Right atrium auricular region (tissue), 2 donors: ENCODE data around the gene PROM2. TPM values are rescaled to one million over a fixed set of nuclear protein-coding genes. Genes with fewer than 3 reads are reported as not detected.

Experiments
- DNase-seq: peaks from one replicate; pipeline ENCODE4 v3.0.0-alpha.2; 2019; ENCODE audit warnings: low spot score
- H3K27ac ChIP-seq, 2 donors: fragments of 200-600 bp; sonication (generic); 1 replicate in 1 of 2; 2 replicates in 1 of 2; pipeline ENCODE4 v1.5.1; 2016 to 2019
- H3K27me3 ChIP-seq, 2 donors: fragments of 200-600 bp; sonication (generic); one replicate each; pipeline versions ENCODE4 v1.5.1 to v1.6.0; 2017 to 2019
- H3K36me3 ChIP-seq: fragments of 200-600 bp; sonication (generic); one replicate; pipeline ENCODE4 v1.5.1; 2016
- H3K4me1 ChIP-seq, 2 donors: fragments of 200-600 bp; sonication (generic); one replicate each; pipeline versions ENCODE4 v1.5.1 to v1.6.0; 2017 to 2019
- H3K4me3 ChIP-seq, 2 donors: fragments of 200-600 bp; sonication (generic); 1 replicate in 1 of 2; 2 replicates in 1 of 2; pipeline ENCODE4 v1.5.1; 2017 to 2019; ENCODE audit warnings: mild to moderate bottlenecking in 1 of 2, moderate library complexity in 1 of 2
- H3K9me3 ChIP-seq, 2 donors: fragments of 200-600 bp; sonication (generic); one replicate each; pipeline ENCODE4 v1.5.1; 2019
- total RNA-seq, 2 donors: library from RNA; depleted of rRNA; stranded (reverse); fragments of >200 nt; gene quantifications; one replicate each; pipeline ENCODE4 v1.1.0, GENCODE V29; 2016
- TF ChIP-seq, protein P1 (sequence below), 2 donors: fragments of 200-600 bp; sonication (generic); IDR thresholded peaks; one replicate each; pipeline ENCODE4 v1.5.1; 2019; ENCODE audit warnings: antibody characterized with exemption in 2 of 2

PROM2 gene
- total RNA-seq, 2 donors from 2014 or later: 0.11 to 0.35 TPM

DNA sequence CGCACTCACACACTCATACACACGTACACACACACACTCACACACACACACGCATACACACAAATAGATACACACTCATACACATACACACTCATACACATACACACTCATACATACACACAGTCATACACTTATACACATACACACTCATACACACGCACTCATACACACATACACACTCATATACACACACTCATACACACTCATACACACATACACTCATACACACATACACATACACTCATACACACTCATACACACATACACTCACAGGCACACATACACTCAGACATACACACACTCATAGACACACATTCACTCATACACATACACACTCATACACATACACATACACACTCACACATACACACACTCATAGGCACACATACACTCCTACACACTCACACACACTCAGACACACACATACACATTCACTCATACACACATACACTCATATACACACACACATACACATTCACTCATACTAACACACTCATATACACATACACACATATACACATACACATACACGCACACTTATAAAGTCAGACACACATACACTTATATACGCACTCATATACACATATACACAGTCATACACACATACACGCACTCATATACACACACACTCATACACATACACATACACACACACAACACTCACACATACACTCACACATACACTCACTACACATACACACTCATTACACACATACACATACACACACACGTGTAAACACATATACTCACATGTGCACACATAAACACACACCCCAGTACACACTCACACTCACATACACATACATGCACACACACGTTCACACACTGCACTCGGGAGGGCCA lies 51.6 kb downstream of the PROM2 start:
- no peaks in the 10 kb centered on the region for H3K4me1 ChIP-seq
- TF ChIP-seq, protein P1, sequence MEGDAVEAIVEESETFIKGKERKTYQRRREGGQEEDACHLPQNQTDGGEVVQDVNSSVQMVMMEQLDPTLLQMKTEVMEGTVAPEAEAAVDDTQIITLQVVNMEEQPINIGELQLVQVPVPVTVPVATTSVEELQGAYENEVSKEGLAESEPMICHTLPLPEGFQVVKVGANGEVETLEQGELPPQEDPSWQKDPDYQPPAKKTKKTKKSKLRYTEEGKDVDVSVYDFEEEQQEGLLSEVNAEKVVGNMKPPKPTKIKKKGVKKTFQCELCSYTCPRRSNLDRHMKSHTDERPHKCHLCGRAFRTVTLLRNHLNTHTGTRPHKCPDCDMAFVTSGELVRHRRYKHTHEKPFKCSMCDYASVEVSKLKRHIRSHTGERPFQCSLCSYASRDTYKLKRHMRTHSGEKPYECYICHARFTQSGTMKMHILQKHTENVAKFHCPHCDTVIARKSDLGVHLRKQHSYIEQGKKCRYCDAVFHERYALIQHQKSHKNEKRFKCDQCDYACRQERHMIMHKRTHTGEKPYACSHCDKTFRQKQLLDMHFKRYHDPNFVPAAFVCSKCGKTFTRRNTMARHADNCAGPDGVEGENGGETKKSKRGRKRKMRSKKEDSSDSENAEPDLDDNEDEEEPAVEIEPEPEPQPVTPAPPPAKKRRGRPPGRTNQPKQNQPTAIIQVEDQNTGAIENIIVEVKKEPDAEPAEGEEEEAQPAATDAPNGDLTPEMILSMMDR (IDR thresholded peaks at IDR 0.05): no peak
- H3K4me3 ChIP-seq: no peak overlapping the region
- no peak overlapping the region for H3K27ac ChIP-seq
- no peaks in the 10 kb centered on the region for H3K27me3 ChIP-seq
- H3K9me3 ChIP-seq: no peaks in the 10 kb centered on the region
- no peak for DNase-seq
- no peaks in the 10 kb centered on the region for H3K36me3 ChIP-seq

DNA sequence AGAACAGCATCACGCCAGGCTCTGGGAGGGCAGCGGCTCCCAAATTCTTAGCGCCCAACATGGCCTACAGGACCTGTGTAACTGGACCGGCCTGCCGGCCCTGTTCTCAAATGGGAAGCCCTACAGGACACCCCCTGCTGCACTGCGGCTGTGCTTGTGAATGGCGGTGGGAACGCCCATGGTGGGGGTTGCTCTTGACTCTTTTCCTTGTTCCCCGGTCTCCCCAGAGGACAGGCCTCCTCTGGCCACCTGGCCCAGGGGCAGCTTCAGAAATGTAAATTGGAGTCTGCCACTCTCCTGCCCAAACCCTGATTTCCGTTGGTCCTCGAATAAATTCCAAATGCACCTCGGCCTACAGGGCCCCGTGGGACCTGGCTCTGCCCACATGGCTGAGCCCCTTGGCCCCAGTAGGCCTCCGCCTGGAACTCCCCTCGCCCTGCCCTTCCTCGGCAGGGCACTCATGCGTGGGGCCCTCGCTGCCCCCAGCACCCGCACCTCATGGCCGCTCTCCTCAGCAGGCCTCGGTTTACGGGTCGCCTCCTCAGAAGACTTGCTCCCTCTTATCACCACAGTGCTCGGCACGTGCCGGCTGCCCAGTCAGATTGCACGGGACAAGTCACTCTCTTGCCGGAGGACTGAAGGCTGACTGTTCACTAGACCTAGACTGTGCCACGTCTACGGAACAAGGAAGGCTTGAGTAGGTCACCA lies 52.3 kb downstream of the PROM2 start:
- TF ChIP-seq, protein P1 (IDR thresholded peaks at IDR 0.05): no peak

DNA sequence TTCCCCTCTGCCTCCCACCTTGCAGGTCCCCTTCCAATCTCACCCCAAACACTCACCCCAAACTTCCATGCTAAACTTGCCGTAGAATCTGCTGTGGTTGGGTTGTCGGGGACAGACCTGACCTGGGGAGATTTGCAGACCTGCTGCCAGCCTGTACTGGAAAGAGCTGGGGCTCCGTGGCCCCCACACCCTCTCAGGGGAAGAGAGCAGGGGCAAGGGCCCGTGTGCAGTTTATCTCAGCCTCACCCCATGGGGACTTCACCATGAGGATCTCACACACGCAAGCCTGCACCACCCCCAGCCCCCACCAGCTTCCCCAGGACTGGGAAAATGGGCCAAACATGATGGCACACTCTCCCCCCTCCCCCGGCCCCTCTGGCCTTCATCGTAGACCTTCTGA lies 53.6 kb downstream of the PROM2 start:
- Histone ChIP-seq H3K4me1 (no peaks in the 10 kb centered on the region), H3K36me3 (no peaks in the 10 kb centered on the region), H3K4me3 (no peak overlapping the region), H3K27me3 (no peaks in the 10 kb centered on the region), H3K27ac (no peak overlapping the region), H3K9me3 (no peaks in the 10 kb centered on the region)
- DNase-seq: no peak
- TF ChIP-seq, protein P1 (IDR thresholded peaks at IDR 0.05): no peak

More for the DNA sequence above, 52.3 kb downstream of the PROM2 start:
- no peak for DNase-seq
- Histone ChIP-seq H3K27me3 (no peaks in the 10 kb centered on the region), H3K4me3 (no peak overlapping the region), H3K36me3 (no peaks in the 10 kb centered on the region), H3K27ac (no peak overlapping the region), H3K9me3 (no peaks in the 10 kb centered on the region), H3K4me1 (no peaks in the 10 kb centered on the region)

DNA sequence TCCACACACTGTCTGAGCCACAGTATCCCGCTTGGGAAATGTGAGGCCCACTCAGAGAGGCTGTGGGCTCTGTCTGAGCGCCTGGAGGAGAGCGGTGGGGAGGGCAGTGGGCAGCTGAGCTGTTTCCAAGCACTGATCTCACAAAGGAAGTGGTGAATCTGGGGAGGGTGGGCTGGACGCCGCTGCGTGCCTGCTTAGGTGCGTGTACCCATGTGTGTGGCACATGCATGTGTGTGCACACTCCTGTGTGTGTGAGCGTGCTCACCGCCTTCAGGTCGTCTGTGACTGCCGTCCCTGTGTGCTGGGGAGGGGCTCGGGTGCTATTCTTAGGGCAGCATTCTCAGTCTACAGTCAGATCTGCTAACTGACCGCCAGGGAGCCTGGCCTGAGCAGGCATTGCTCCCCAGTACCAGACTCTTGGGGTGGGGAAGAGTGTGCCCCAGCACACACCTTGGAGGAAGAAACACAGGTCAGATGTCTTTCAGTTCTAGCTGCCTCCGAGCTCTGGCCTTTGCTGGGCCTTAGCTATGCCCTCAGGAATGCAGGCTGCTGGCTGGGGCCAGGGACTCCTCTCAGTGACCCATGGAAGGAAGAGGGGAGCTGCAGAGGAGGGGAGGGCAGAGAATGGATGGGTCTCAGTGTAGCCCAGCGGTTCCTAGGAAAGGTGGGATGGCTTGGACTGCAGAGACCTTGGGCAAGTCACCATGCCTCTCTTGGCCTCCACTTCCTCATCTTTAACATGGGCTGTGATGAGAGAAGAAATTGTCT lies 54.3 kb downstream of the PROM2 start:
- no peak for DNase-seq

DNA sequence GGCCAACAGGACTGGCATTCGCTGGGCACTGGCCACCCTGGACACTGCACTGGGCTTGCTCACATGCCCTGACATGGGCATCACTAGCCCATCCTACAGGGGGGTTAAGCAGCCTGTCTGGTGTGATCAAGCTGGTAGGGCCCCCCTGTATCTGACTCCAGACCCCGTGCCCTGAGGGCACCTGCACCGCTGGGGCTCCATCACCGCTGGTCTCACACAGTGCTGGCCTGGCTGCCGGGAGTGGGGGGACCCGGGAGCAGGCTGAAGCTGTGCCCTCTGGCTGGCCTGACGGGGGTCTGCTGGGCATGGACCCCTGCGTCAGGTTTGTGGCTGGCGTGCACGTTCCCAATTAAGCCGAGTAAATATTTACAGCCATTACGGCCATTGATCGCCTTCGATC lies 55.2 kb downstream of the PROM2 start:
- H3K27me3 ChIP-seq: no peaks in the 10 kb centered on the region
- TF ChIP-seq, protein P1 (IDR thresholded peaks at IDR 0.05): no peak
- no peak overlapping the region for H3K27ac ChIP-seq
- no peaks in the 10 kb centered on the region for H3K36me3 ChIP-seq
- no peaks in the 10 kb centered on the region for H3K4me1 ChIP-seq
- no peaks in the 10 kb centered on the region for H3K9me3 ChIP-seq
- no peak for DNase-seq
- H3K4me3 ChIP-seq: no peak overlapping the region

More for the DNA sequence above, 54.3 kb downstream of the PROM2 start:
- no peaks in the 10 kb centered on the region for H3K36me3 ChIP-seq
- no peaks in the 10 kb centered on the region for H3K27me3 ChIP-seq
- no peaks in the 10 kb centered on the region for H3K4me1 ChIP-seq
- H3K9me3 ChIP-seq: no peaks in the 10 kb centered on the region
- TF ChIP-seq, protein P1 (IDR thresholded peaks at IDR 0.05): no peak
- H3K4me3 ChIP-seq: no peak overlapping the region
- no peak overlapping the region for H3K27ac ChIP-seq
